Activated CD4-positive, alpha-beta T cell treated with anti-CD3 and anti-CD28 coated beads for 4 hours (primary cell): ENCODE data around the gene CD207.

Source experiments
- DNase-seq, 2 donors: peaks; one replicate each; pipeline ENCODE4 v3.0.0-alpha.2; 2020

CD207 gene

GRCh38 chr2:70790136-70790828 lies 45.3 kb downstream of the CD207 start, which contains the start of gene FIGLA:
Gene FIGLA, minus strand, starts transcription at chr2:70790643. Its CDS starts 5 bp downstream, at chr2:70790638.
- DNase-seq, result no peak

- DNase-seq, result peak; percentile 60 to 66
Observed at GRCh38 chr2:70789304-70790135, 46.1 kb downstream of the CD207 start.

DNA sequence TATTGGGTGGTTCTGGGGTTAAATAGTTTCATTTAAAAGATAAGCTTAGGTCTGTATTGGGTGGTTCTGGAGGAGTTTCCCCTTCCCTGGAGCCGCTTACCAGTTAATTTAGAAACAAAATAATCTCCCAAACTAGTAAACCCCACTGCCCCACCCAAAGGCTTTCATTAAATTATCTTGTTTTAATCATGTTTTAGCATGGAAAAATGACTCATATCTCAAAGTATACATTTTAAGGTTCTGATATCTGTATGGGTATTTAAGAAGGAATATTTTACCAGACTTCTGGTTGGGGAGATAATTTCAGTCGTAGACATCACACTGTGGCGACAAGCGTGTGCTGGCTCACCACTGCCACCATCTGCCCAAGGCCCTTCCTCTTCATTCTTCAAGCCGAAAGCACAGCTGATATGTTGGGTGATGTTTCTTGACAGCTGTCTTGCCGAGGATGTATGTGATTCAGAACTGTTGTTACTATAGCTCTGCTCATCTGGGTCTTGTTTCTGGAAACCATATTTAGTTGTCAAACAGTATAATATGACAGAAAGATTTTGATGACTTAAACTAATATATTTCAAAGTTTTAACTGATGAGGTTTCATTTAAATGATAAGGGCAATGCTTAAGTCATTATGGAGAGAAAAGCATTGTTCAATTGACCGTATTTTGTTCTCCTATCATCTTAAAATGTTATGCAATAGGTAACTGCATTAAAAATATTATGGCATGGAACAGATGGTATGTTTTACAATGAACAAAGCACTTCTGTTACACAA lies 50.3 kb downstream of the CD207 start:
- DNase-seq, result peak; percentile 20 to 31

- no peak for DNase-seq
Observed at GRCh38 chr2:70784320-70784719, 51.3 kb downstream of the CD207 start.
